ENCODE data around the gene VPS35L. TPM values are rescaled to one million over a fixed set of nuclear protein-coding genes. Genes with fewer than 3 reads are reported as not detected.

The VPS35L gene
- total RNA-seq, 1 experiment from 2014 or later = 5.4 TPM

- CTCF ChIA-PET = no interaction called here
- intact Hi-C loops (cut with micrococcal nuclease; ENCODE audit: unreplicated experiment) = no loop called here
- peaks cover 25% of the 10 kb centered on the region for H3K36me3 Mint-ChIP-seq (ENCODE audit: insufficient read depth, unreplicated experiment)
These were observed 47.6 kb upstream of the VPS35L start for GRCh38 chr16:19507867-19508266.

GRCh38 chr16:19512297-19512696 lies 43.2 kb upstream of the VPS35L start:
- POLR2A ChIA-PET = no interaction called here
- Histone ChIP-seq H3K4me3 (ENCODE audit: low read depth, low read length) (no peak overlapping the region), H3K4me1 (no peaks in the 10 kb centered on the region), H3K36me3 (ENCODE audit: control insufficient read depth, insufficient read depth, low read length) (no peaks in the 10 kb centered on the region; the same call in none of the 2 replicates), H3K9me3 (no peaks in the 10 kb centered on the region), H3K27me3 (replicated peaks; ENCODE audit: control insufficient read depth, insufficient read depth, low read length) (no peaks in the 10 kb centered on the region)
- Mint-ChIP-seq H3K27ac (ENCODE audit: unreplicated experiment) (no peak overlapping the region), H3K27me3 (ENCODE audit: insufficient read depth, unreplicated experiment) (no peaks in the 10 kb centered on the region), H3K4me3 (ENCODE audit: unreplicated experiment) (no peak overlapping the region), H3K4me1 (ENCODE audit: low read depth, unreplicated experiment) (no peaks in the 10 kb centered on the region), H3K36me3 (ENCODE audit: insufficient read depth, unreplicated experiment) (peaks cover 28% of the 10 kb centered on the region), H3K9me3 (ENCODE audit: unreplicated experiment) (no peaks in the 10 kb centered on the region)
- TF ChIP-seq CTCF (IDR thresholded peaks at IDR 0.05; ENCODE audit: insufficient read depth in 1 of 2, low read depth in 1 of 2, low read length in 1 of 2, severe bottlenecking in 1 of 2, unreplicated experiment in 1 of 2) = no peak
- no TSS peak for BruUV-seq (replicated peaks)
- DNase-seq = no peak
- intact Hi-C loops (cut with micrococcal nuclease; ENCODE audit: unreplicated experiment) = no loop called here
- CTCF ChIA-PET = no interaction called here

More at GRCh38 chr16:19507867-19508266, 47.6 kb upstream of the VPS35L start:
- no peaks in the 10 kb centered on the region for H3K9me3 ChIP-seq
- BruUV-seq (replicated peaks) = no TSS peak
- POLR2A ChIA-PET = no interaction called here
- no peaks in the 10 kb centered on the region; the same call in 1 of the 2 replicates for H3K36me3 ChIP-seq (ENCODE audit: control insufficient read depth, insufficient read depth, low read length)
- H3K4me1 ChIP-seq = 0 out of 2 replicates have a peak, but pooled peaks cover 4% of the 10 kb centered on the region
- no peak overlapping the region for H3K27ac Mint-ChIP-seq (ENCODE audit: unreplicated experiment)
- TF ChIP-seq CTCF (IDR thresholded peaks at IDR 0.05; ENCODE audit: insufficient read depth in 1 of 2, low read depth in 1 of 2, low read length in 1 of 2, severe bottlenecking in 1 of 2, unreplicated experiment in 1 of 2) = no peak
- no peak overlapping the region for H3K4me3 ChIP-seq (ENCODE audit: low read depth, low read length)
- DNase-seq = no peak
- H3K9me3 Mint-ChIP-seq (ENCODE audit: unreplicated experiment) = no peaks in the 10 kb centered on the region
- peaks cover 9% of the 10 kb centered on the region for H3K4me1 Mint-ChIP-seq (ENCODE audit: low read depth, unreplicated experiment)
- no peaks in the 10 kb centered on the region for H3K27me3 ChIP-seq (replicated peaks; ENCODE audit: control insufficient read depth, insufficient read depth, low read length)
- H3K27me3 Mint-ChIP-seq (ENCODE audit: insufficient read depth, unreplicated experiment) = no peaks in the 10 kb centered on the region
- no peak overlapping the region for H3K4me3 Mint-ChIP-seq (ENCODE audit: unreplicated experiment)

GRCh38 chr16:19513377-19514053 lies 42.0 kb upstream of the VPS35L start:
- Histone ChIP-seq H3K27me3 (replicated peaks; ENCODE audit: control insufficient read depth, insufficient read depth, low read length) (no peaks in the 10 kb centered on the region), H3K36me3 (ENCODE audit: control insufficient read depth, insufficient read depth, low read length) (no peaks in the 10 kb centered on the region; the same call in none of the 2 replicates), H3K4me3 (ENCODE audit: low read depth, low read length) (no peak overlapping the region), H3K9me3 (no peaks in the 10 kb centered on the region), H3K4me1 (no peaks in the 10 kb centered on the region)
- BruUV-seq (replicated peaks) = no TSS peak
- Mint-ChIP-seq H3K27me3 (ENCODE audit: insufficient read depth, unreplicated experiment) (no peaks in the 10 kb centered on the region), H3K4me1 (ENCODE audit: low read depth, unreplicated experiment) (no peaks in the 10 kb centered on the region), H3K27ac (ENCODE audit: unreplicated experiment) (no peak overlapping the region), H3K4me3 (ENCODE audit: unreplicated experiment) (no peak overlapping the region), H3K9me3 (ENCODE audit: unreplicated experiment) (no peaks in the 10 kb centered on the region), H3K36me3 (ENCODE audit: insufficient read depth, unreplicated experiment) (peaks cover 28% of the 10 kb centered on the region)
- DNase-seq = no peak
- POLR2A ChIA-PET = no interaction called here
- intact Hi-C loops (cut with micrococcal nuclease; ENCODE audit: unreplicated experiment) = no loop called here
- CTCF ChIA-PET = no interaction called here
- no peak for TF ChIP-seq CTCF (IDR thresholded peaks at IDR 0.05; ENCODE audit: insufficient read depth in 1 of 2, low read depth in 1 of 2, low read length in 1 of 2, severe bottlenecking in 1 of 2, unreplicated experiment in 1 of 2)

Data from Caco-2 (cell line).